CD4-positive, CD25-positive, alpha-beta regulatory T cell (primary cell): Measurements from ENCODE around the gene ATR. TPM values are rescaled to one million over a fixed set of nuclear protein-coding genes. Genes with fewer than 3 reads are reported as not detected.
"Not testable (repeated sequence)": the region's sequence is repeated elsewhere in the genome, so short reads cannot be mapped to it uniquely, and the experiment has no call there.

ENCODE experiments used
- ATAC-seq, 2 donors: fragments of 150-1000 bp; cut with Tn5 transposase; one replicate each; pipeline ENCODE4 v1.10.0; 2021; ENCODE audit warnings: low read depth in 2 of 2, moderate number of reproducible peaks in 2 of 2, moderate library complexity in 1 of 2
- DNase-seq, 3 donors: peaks; one replicate each; pipeline versions ENCODE4 v3.0.0 to v3.0.0-alpha.2; 2012 to 2022; ENCODE audit warnings: mixed read lengths in 1 of 3
- H3K27ac ChIP-seq: one replicate; pipeline ENCODE4 v1.7.0; 2013; ENCODE audit warnings: mild to moderate bottlenecking, low read length; ENCODE audit not compliant: insufficient read depth, poor library complexity, severe bottlenecking
- H3K27me3 ChIP-seq: one replicate; pipeline ENCODE4 v1.7.0; 2013; ENCODE audit warnings: low read length; ENCODE audit not compliant: control insufficient read depth, insufficient read depth
- H3K36me3 ChIP-seq: one replicate; pipeline ENCODE4 v1.7.0; 2013; ENCODE audit warnings: mild to moderate bottlenecking, low read length, moderate library complexity; ENCODE audit not compliant: control insufficient read depth, insufficient read depth
- H3K4me1 ChIP-seq: 2 replicates; pipeline ENCODE4 v1.7.0; 2013; ENCODE audit warnings: mild to moderate bottlenecking, low read length; ENCODE audit not compliant: insufficient read depth, control insufficient read depth, poor library complexity, severe bottlenecking
- H3K4me3 ChIP-seq: one replicate; pipeline ENCODE4 v1.7.0; 2013; ENCODE audit warnings: low read depth, mild to moderate bottlenecking, low read length, moderate library complexity
- H3K9me3 ChIP-seq, 2 experiments: 1 replicate in 1 of 2; 2 replicates in 1 of 2; pipeline ENCODE4 v1.7.0; 2013; ENCODE audit warnings: low read length in 2 of 2, mild to moderate bottlenecking in 1 of 2, moderate library complexity in 1 of 2; ENCODE audit not compliant: control insufficient read depth in 2 of 2
- H3K27ac Mint-ChIP-seq, 3 donors: one replicate each; pipeline ENCODE4 v1.8.0; 2020 to 2022; ENCODE audit warnings: mild to moderate bottlenecking in 3 of 3, mixed read lengths in 3 of 3, moderate library complexity in 2 of 3
- H3K27me3 Mint-ChIP-seq: one replicate; pipeline ENCODE4 v1.8.0; 2022; ENCODE audit warnings: mild to moderate bottlenecking, mixed read lengths
- H3K36me3 Mint-ChIP-seq: one replicate; pipeline ENCODE4 v1.8.0; 2020; ENCODE audit warnings: mixed read lengths
- H3K4me1 Mint-ChIP-seq, 4 donors: one replicate each; pipeline ENCODE4 v1.8.0; 2020 to 2022; ENCODE audit warnings: mixed read lengths in 4 of 4, mild to moderate bottlenecking in 1 of 4
- H3K4me3 Mint-ChIP-seq, 4 donors: one replicate each; pipeline ENCODE4 v1.8.0; 2020 to 2022; ENCODE audit warnings: mild to moderate bottlenecking in 4 of 4, mixed read lengths in 4 of 4, moderate library complexity in 3 of 4
- H3K9me3 Mint-ChIP-seq, 7 donors: one replicate each; pipeline ENCODE4 v1.8.0; 2020 to 2022; ENCODE audit warnings: mixed read lengths in 7 of 7, mild to moderate bottlenecking in 3 of 7, moderate library complexity in 2 of 7
- polyA plus RNA-seq, 4 donors: library from polyadenylated mRNA; unstranded; fragments of 300-500 nt; fragmentation: Illumina TruSeq; gene quantifications; one replicate each; pipeline ENCODE4 v1.2.3, GENCODE V29; 2021
- total RNA-seq: library from RNA; stranded (reverse); gene quantifications from one replicate; pipeline ENCODE4 v1.2.3, GENCODE V29; 2022

ATR gene
- total and polyA plus RNA-seq, 5 donors from 2014 or later, result 9.7 to 38.3 (median 13.6) TPM

GRCh38 chr3:142592268-142592667 is 13.7 kb upstream of the ATR start:
- not testable (repeated sequence) for H3K9me3 Mint-ChIP-seq

DNA sequence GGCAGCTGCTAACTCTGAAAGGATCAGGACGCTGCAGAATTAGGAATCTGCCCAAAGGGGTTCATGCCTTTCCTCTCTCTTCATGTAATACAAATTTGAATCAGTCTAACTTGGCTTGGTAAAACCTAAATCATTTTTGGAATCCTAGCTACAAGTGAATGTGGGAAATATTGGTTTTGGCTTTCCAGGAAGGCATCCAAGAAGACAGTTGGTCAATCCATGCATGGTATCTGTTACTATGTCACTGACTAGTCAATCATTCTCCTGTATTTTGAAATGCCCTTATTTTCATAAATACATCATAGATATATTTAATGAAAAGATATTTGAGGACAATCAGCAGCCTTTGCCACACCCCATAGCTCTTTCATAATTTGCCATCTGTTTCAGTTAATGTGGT is 10.2 kb upstream of the ATR start:
- Mint-ChIP-seq H3K36me3 (no peaks in the 10 kb centered on the region), H3K9me3 (peaks cover 0 to 1% (median 0%) of the 10 kb centered on the region in 7 donors)

More at GRCh38 chr3:142592268-142592667, 13.7 kb upstream of the ATR start:
- not testable (repeated sequence) for H3K27ac Mint-ChIP-seq, H3K36me3 Mint-ChIP-seq, H3K4me3 ChIP-seq, H3K36me3 ChIP-seq, H3K27me3 ChIP-seq, H3K4me1 ChIP-seq, H3K27ac ChIP-seq, H3K9me3 ChIP-seq, ATAC-seq, DNase-seq
- peaks cover 0 to 17% (median 8%) of the 10 kb centered on the region in 4 donors for H3K4me1 Mint-ChIP-seq
- peaks cover 36% of the 10 kb centered on the region for H3K27me3 Mint-ChIP-seq
- peak overlapping the region in 1 of 4 donors; percentile 21 for H3K4me3 Mint-ChIP-seq

DNA sequence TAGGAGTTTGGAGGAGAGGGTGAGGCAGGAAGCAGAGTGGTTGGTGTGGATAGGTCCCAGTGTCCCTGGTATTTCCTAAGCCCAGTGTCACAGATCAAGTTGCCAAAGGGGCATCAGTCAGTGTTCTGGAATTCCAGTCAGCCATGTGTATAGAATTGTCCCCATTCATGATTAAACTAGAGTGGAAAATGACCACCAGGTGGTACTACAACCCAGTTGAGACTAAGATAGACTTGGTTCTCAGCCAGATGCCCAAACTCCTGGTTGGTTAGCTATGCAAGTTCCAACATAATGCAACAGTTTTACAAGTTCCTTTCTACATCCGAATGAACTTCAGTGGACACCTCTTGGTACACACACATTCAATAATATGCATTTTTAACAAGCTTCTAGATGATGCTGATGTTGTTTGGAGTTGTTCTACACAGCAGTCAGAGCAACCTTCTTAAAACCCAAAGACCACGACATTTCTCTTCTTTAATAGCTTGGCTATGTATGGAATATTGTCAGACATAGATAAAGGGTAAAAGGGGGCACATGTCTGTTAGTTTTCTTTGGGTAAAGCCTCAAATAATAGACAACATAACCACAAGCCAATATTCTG is 8.4 kb upstream of the ATR start:
- Mint-ChIP-seq H3K4me3 (peak overlapping the region in 1 of 4 donors; percentile 56), H3K9me3 (peaks cover 0 to 1% (median 0%) of the 10 kb centered on the region in 7 donors), H3K4me1 (no peaks in the 10 kb centered on the region), H3K27me3 (peaks cover 42% of the 10 kb centered on the region), H3K36me3 (no peaks in the 10 kb centered on the region), H3K27ac (no peak overlapping the region)
- Histone ChIP-seq H3K36me3 (no peaks in the 10 kb centered on the region), H3K27ac (no peak overlapping the region), H3K4me3 (no peak overlapping the region), H3K9me3 (no peaks in the 10 kb centered on the region), H3K4me1 (no peaks in the 10 kb centered on the region), H3K27me3 (peaks cover 7% of the 10 kb centered on the region)
- ATAC-seq (peak; percentile 69 to 76), DNase-seq (peak in 2 of 3 donors; percentile 49 to 63)

More for the DNA sequence above, 10.2 kb upstream of the ATR start:
- no peak overlapping the region for H3K4me3 Mint-ChIP-seq
- H3K27ac ChIP-seq, result no peak overlapping the region
- H3K27me3 Mint-ChIP-seq, result peaks cover 42% of the 10 kb centered on the region
- no peaks in the 10 kb centered on the region for H3K36me3 ChIP-seq
- no peaks in the 10 kb centered on the region for H3K4me1 Mint-ChIP-seq
- no peaks in the 10 kb centered on the region for H3K4me1 ChIP-seq
- no peaks in the 10 kb centered on the region for H3K9me3 ChIP-seq
- peaks cover 2% of the 10 kb centered on the region for H3K27me3 ChIP-seq
- no peak overlapping the region for H3K4me3 ChIP-seq
- no peak for DNase-seq
- no peak overlapping the region for H3K27ac Mint-ChIP-seq
- no peak for ATAC-seq

GRCh38 chr3:142581070-142581469 is 2.5 kb upstream of the ATR start:
- peaks cover 25 to 33% (median 28%) of the 10 kb centered on the region in 4 donors for H3K4me1 Mint-ChIP-seq
- ATAC-seq, result not testable (repeated sequence)

DNA sequence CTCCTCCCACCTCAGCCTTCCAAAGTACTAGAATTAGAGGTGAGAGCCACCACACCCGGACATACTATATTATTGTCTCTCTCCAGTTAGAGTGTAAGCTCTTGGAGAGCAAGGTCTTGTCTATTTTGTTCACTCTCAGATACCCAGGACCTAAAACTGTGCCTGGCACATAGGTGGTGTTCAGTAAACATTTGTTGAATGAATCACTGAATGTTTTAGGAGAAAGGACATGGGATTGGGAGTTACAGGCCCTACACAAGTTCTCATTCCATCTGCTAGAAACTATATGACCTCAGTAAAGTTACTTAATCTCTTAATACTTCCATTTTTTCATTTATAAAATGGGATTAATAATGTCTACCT is 1.5 kb upstream of the ATR start:
- H3K36me3 Mint-ChIP-seq, result no peaks in the 10 kb centered on the region
- no peak for ATAC-seq
- no peaks in the 10 kb centered on the region for H3K9me3 ChIP-seq
- H3K4me3 ChIP-seq, result no peak overlapping the region
- peaks cover 6% of the 10 kb centered on the region for H3K27me3 ChIP-seq
- H3K4me1 ChIP-seq, result peaks cover 33% of the 10 kb centered on the region
- H3K4me3 Mint-ChIP-seq, result peak overlapping the region; percentile 93 to 98 (median 96)
- H3K27me3 Mint-ChIP-seq, result peaks cover 9% of the 10 kb centered on the region
- DNase-seq, result no peak
- H3K27ac ChIP-seq, result peak overlapping the region; percentile 96
- peaks cover 33 to 44% (median 38%) of the 10 kb centered on the region in 4 donors for H3K4me1 Mint-ChIP-seq
- H3K9me3 Mint-ChIP-seq, result no peaks in the 10 kb centered on the region
- H3K27ac Mint-ChIP-seq, result peak overlapping the region; percentile 52 to 98 (median 97)
- no peaks in the 10 kb centered on the region for H3K36me3 ChIP-seq

More at GRCh38 chr3:142581070-142581469, 2.5 kb upstream of the ATR start:
- not testable (repeated sequence) for H3K36me3 ChIP-seq, H3K27me3 Mint-ChIP-seq, H3K36me3 Mint-ChIP-seq, H3K27ac ChIP-seq, H3K27me3 ChIP-seq, H3K9me3 Mint-ChIP-seq, H3K9me3 ChIP-seq, H3K27ac Mint-ChIP-seq, H3K4me3 ChIP-seq, H3K4me3 Mint-ChIP-seq, DNase-seq
- peaks cover 24% of the 10 kb centered on the region for H3K4me1 ChIP-seq

- H3K27me3 Mint-ChIP-seq, result no peaks in the 10 kb centered on the region
- peak overlapping the region; percentile 97 to 99 (median 98) for H3K27ac Mint-ChIP-seq
- no peaks in the 10 kb centered on the region for H3K9me3 ChIP-seq
- H3K36me3 ChIP-seq, result no peaks in the 10 kb centered on the region
- peak overlapping the region; percentile 93 for H3K4me3 ChIP-seq
- peak in 1 of 3 donors; percentile 6 for DNase-seq
- H3K4me3 Mint-ChIP-seq, result peak overlapping the region; percentile 93 to 98 (median 96)
- H3K4me1 ChIP-seq, result peaks cover 38% of the 10 kb centered on the region
- peaks cover 2% of the 10 kb centered on the region for H3K27me3 ChIP-seq
- no peaks in the 10 kb centered on the region for H3K9me3 Mint-ChIP-seq
- peaks cover 40 to 61% (median 51%) of the 10 kb centered on the region in 4 donors for H3K4me1 Mint-ChIP-seq
- peaks cover 5% of the 10 kb centered on the region for H3K36me3 Mint-ChIP-seq
- peak overlapping the region; percentile 96 for H3K27ac ChIP-seq
- no peak for ATAC-seq
These were observed 721 bp downstream of the ATR start for GRCh38 chr3:142577696-142578328.

GRCh38 chr3:142576792-142577191 is 1.7 kb downstream of the ATR start:
- peak overlapping the region; percentile 93 for H3K4me3 ChIP-seq
- peaks cover 38% of the 10 kb centered on the region for H3K4me1 ChIP-seq
- DNase-seq (no peak), ATAC-seq (no peak)
- peaks cover 2% of the 10 kb centered on the region for H3K27me3 ChIP-seq
- H3K9me3 ChIP-seq, result no peaks in the 10 kb centered on the region
- H3K27ac ChIP-seq, result no peak overlapping the region
- H3K9me3 Mint-ChIP-seq, result no peaks in the 10 kb centered on the region
- H3K4me3 Mint-ChIP-seq, result peak overlapping the region; percentile 93 to 98 (median 96)
- peak overlapping the region in 2 of 3 donors; percentile 29 to 97 for H3K27ac Mint-ChIP-seq
- no peaks in the 10 kb centered on the region for H3K27me3 Mint-ChIP-seq
- H3K36me3 ChIP-seq, result no peaks in the 10 kb centered on the region
- peaks cover 42 to 61% (median 52%) of the 10 kb centered on the region in 4 donors for H3K4me1 Mint-ChIP-seq
- H3K36me3 Mint-ChIP-seq, result peaks cover 7% of the 10 kb centered on the region
